ENCODE measurements around the gene GPC1. TPM values are rescaled to one million over a fixed set of nuclear protein-coding genes. Genes with fewer than 3 reads are reported as not detected.
"Not testable (repeated sequence)": the region's sequence is repeated elsewhere in the genome, so short reads cannot be mapped to it uniquely, and the experiment has no call there.

GPC1 gene, protein sequence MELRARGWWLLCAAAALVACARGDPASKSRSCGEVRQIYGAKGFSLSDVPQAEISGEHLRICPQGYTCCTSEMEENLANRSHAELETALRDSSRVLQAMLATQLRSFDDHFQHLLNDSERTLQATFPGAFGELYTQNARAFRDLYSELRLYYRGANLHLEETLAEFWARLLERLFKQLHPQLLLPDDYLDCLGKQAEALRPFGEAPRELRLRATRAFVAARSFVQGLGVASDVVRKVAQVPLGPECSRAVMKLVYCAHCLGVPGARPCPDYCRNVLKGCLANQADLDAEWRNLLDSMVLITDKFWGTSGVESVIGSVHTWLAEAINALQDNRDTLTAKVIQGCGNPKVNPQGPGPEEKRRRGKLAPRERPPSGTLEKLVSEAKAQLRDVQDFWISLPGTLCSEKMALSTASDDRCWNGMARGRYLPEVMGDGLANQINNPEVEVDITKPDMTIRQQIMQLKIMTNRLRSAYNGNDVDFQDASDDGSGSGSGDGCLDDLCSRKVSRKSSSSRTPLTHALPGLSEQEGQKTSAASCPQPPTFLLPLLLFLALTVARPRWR
- 100 to 1,000 TPM; 117 to 153 (median 144) TPM for total RNA-seq

DNA sequence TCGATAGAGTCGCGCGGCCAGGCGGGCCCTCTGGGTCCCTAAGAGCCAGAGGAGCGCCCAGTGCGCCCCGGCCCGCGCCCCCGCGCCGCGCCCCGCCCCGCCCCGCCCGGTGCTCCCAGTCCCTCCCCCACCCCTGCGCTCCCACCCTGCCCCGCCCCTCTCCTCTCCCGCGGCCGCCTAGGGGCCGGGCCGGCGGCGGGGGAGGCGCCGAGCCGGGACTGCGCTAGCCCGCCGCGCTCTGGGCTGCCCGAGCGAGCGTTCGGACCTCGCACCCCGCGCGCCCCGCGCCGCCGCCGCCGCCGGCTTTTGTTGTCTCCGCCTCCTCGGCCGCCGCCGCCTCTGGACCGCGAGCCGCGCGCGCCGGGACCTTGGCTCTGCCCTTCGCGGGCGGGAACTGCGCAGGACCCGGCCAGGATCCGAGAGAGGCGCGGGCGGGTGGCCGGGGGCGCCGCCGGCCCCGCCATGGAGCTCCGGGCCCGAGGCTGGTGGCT, at the start of gene GPC1:
TSS of gene GPC1 (plus strand) at position 207 of the 491 bp plus-strand sequence. CDS start at position 463, 256 bp downstream.
- H3K27me3 ChIP-seq, result no peaks in the 10 kb centered on the region
- H3K36me3 ChIP-seq, result no peaks in the 10 kb centered on the region
- no peaks in the 10 kb centered on the region for H3K9me3 ChIP-seq
- peak within 1 kb of the TSS; percentile 76 to 95 (median 86) for H3K27ac ChIP-seq
- H3K4me3 ChIP-seq, result peak within 1 kb of the TSS; percentile 40 to 95 (median 70)
- TF ChIP-seq EP300 (IDR thresholded peaks at IDR 0.05) (no peak), POLR2A (IDR thresholded peaks at IDR 0.05) (peak in 1 of 2 donors; percentile 64)
- TF ChIP-seq, protein P1, sequence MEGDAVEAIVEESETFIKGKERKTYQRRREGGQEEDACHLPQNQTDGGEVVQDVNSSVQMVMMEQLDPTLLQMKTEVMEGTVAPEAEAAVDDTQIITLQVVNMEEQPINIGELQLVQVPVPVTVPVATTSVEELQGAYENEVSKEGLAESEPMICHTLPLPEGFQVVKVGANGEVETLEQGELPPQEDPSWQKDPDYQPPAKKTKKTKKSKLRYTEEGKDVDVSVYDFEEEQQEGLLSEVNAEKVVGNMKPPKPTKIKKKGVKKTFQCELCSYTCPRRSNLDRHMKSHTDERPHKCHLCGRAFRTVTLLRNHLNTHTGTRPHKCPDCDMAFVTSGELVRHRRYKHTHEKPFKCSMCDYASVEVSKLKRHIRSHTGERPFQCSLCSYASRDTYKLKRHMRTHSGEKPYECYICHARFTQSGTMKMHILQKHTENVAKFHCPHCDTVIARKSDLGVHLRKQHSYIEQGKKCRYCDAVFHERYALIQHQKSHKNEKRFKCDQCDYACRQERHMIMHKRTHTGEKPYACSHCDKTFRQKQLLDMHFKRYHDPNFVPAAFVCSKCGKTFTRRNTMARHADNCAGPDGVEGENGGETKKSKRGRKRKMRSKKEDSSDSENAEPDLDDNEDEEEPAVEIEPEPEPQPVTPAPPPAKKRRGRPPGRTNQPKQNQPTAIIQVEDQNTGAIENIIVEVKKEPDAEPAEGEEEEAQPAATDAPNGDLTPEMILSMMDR (IDR thresholded peaks at IDR 0.05), result peak in 1 of 5 experiments; percentile 22
- 0 to 1% methylated on average over 15 to 20 of the region's 77 CpGs for WGBS, 2 donors
- peak; percentile 39 to 49 for DNase-seq (ENCODE audit: low spot score in 2 of 2)
- H3K4me1 ChIP-seq, result peaks cover 0 to 66% (median 20%) of the 10 kb centered on the region in 4 donors

DNA sequence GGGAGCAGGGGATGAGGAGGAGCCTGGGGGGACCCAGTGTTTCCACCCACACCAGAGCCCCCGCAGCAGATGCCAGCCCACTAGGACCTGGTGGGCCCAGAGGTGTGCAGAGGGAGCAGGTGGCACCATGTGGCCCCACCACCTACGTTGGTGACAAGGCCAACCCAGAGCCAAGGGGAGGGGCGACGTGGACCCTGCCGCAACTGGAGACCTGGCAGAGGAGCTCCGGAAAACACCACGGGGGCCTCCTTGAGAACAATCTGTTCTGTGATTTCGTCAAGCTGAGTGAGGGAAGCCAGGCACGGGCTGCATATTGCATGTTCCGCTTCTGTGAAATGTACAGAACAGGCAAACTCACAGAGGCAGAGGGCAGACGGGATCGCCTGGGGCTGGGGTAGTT, 49.1 kb upstream of the GPC1 start:
- TF ChIP-seq, protein P1 (IDR thresholded peaks at IDR 0.05), result no peak
- TF ChIP-seq EP300 (IDR thresholded peaks at IDR 0.05), result no peak
- TF ChIP-seq POLR2A (IDR thresholded peaks at IDR 0.05), result no peak
- Histone ChIP-seq H3K4me3 (no peak overlapping the region), H3K36me3 (no peaks in the 10 kb centered on the region), H3K27ac (no peak overlapping the region), H3K4me1 (peaks cover 0 to 8% (median 6%) of the 10 kb centered on the region in 4 donors), H3K9me3 (no peaks in the 10 kb centered on the region), H3K27me3 (no peaks in the 10 kb centered on the region)
- WGBS, 2 donors, result 76 to 83% methylated on average over 9 to 12 of the region's 12 CpGs
- no peak for DNase-seq (ENCODE audit: low spot score in 2 of 2)

DNA sequence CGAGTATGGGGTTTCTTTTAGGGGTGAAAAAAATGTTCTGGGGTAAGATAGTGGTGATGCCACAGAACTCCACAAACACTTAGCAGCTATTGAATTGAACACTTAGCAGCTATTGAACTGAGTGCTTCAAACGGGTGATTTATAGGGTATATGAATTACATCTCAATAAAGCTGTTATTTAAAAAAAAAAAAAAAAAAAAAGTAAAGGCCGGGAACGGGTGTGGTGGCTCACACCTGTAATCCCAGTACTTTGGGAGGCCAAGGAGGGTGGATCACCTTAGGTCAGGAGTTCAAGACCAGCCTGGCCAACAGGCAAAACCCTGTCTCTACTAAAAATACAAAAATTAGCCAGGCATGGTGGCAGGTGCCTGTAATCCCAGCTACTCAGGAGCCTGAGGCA, 48.7 kb upstream of the GPC1 start:
- not testable (repeated sequence) for H3K9me3 ChIP-seq; H3K27ac ChIP-seq; DNase-seq (ENCODE audit: low spot score in 2 of 2); H3K27me3 ChIP-seq; H3K4me3 ChIP-seq; H3K36me3 ChIP-seq
- peaks cover 0 to 11% (median 6%) of the 10 kb centered on the region in 4 donors for H3K4me1 ChIP-seq
- 79 to 84% methylated on average over 4 of the region's 4 CpGs for WGBS, 2 donors

DNA sequence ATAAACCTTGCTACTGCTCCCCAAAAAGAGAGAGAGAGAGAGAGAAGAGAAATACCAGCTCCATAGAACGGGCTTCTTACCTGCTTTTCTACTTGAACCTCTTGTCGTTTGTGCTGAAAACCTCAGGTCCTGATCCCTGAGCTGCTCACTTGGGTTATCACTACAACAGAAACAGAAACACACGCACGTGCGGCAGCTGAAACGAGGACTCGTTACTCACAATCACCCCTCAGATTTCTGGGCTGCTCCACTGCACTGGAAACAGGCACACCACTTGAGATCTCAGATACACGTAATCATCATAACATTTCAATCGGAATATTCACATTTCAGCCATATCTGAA, 48.2 kb upstream of the GPC1 start:
- DNase-seq (ENCODE audit: low spot score in 2 of 2), result no peak
- no peaks in the 10 kb centered on the region for H3K27me3 ChIP-seq
- 75 to 82% methylated on average over 9 of the region's 9 CpGs for WGBS, 2 donors
- H3K4me3 ChIP-seq, result no peak overlapping the region
- H3K27ac ChIP-seq, result no peak overlapping the region
- peaks cover 0 to 17% (median 8%) of the 10 kb centered on the region in 4 donors for H3K4me1 ChIP-seq
- no peaks in the 10 kb centered on the region for H3K36me3 ChIP-seq
- H3K9me3 ChIP-seq, result no peaks in the 10 kb centered on the region
- TF ChIP-seq POLR2A (IDR thresholded peaks at IDR 0.05) (no peak), EP300 (IDR thresholded peaks at IDR 0.05) (no peak)
- TF ChIP-seq, protein P1 (IDR thresholded peaks at IDR 0.05), result no peak

DNA sequence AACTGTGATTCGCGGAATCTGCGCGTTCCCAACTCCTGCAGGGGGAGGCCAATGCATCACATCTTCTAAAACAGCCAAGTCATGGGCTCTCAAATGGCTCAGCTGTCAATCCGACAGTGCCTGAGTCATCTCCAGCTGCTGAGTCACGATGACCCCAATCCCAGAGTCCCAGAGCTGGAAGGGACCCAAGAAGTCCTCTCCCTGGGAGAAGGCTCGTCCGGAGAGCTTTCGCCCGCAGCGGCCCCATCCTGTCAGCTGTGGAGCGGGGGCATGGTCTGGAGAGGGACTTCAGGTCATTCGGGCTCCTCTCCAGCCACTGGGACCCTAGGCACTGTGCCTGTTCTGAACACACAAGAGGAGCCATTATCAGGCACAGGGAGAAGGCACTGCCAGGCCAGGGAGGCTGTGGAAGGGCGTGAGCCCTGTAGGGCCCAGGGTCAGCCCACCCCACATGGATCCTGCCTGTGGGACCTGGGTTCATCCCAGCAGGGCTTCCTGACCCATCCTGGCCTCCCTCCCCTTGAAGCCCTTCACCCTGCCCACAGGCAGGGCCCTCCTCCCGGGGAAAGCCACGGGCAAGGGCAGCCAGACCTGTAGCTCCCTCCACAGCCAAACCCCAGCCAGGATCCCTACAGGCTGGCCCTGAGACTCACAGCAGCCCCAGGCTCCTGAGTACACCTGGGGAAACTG, 47.6 kb upstream of the GPC1 start:
- peak overlapping the region in 2 of 4 donors; percentile 40 to 65 for H3K27ac ChIP-seq
- no peaks in the 10 kb centered on the region for H3K9me3 ChIP-seq
- DNase-seq (ENCODE audit: low spot score in 2 of 2), result peak; percentile 35 to 44
- no peaks in the 10 kb centered on the region for H3K36me3 ChIP-seq
- 54 to 69% methylated on average over 15 to 16 of the region's 16 CpGs for WGBS, 2 donors
- peaks cover 0 to 22% (median 9%) of the 10 kb centered on the region in 4 donors for H3K4me1 ChIP-seq
- no peaks in the 10 kb centered on the region for H3K27me3 ChIP-seq
- TF ChIP-seq POLR2A (IDR thresholded peaks at IDR 0.05) (no peak), EP300 (IDR thresholded peaks at IDR 0.05) (peak in 1 of 2 donors; percentile 32)
- no peak overlapping the region for H3K4me3 ChIP-seq

Measured in tibial nerve (tissue), 4 donors.